Activated CD4-positive, alpha-beta T cell treated with anti-CD3 and anti-CD28 coated beads, Interleukin-2, amount 50 U/mL, for 24 hours (primary cell): Measurements from ENCODE around the gene DCAF4L1.

Source experiments
- DNase-seq, 2 donors: peaks; one replicate each; pipeline ENCODE4 v3.0.0-alpha.2; 2020; ENCODE audit warnings: low read depth in 1 of 2, low spot score in 1 of 2

Gene DCAF4L1

DNA sequence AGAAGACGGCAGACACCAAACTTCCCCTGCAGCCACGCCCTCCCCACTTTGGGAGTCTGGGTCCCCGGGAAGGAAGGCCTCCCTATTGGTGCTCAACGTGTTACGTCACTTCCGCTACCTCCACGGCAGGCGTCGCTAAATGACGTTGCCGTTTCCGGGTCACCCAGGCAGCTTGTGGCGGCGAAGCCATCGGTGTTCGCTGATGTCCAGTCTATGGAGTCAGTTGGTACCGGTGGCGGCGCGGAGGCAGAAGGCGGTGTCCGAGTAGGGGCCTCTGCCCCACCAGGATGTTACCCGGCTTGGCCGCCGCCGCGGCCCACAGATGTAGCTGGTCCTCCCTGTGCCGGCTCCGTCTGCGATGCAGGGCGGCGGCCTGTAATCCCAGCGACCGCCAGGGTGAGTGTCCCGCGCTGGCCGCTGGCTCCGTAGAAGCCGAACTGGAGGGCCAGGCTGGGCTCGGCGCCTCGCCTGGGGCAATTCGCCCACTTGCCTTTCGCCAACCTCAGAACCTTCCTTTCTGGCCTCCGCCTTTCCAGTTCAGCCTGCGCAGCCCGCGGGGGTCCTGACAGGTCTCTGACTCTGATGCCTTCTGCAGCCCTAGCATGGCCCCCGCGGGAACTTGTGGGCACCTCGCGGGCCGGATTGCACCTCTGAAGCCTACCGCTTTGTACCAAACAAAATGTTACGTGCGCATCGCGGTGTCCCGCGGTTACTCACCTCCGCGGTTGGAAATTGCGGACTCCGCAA lies 9.0 kb downstream of the DCAF4L1 start, which contains the start of gene SLC30A9:
Gene SLC30A9, plus strand, starts transcription at position 166 of the 747 bp plus-strand sequence. Its CDS starts 122 bp downstream, at position 288.
- peak; percentile 81 to 93 for DNase-seq

GRCh38 chr4:41991916-41992767 lies 10.6 kb downstream of the DCAF4L1 start:
- no peak for DNase-seq

GRCh38 chr4:41992967-41993857 lies 11.7 kb downstream of the DCAF4L1 start:
- DNase-seq: no peak

DNA sequence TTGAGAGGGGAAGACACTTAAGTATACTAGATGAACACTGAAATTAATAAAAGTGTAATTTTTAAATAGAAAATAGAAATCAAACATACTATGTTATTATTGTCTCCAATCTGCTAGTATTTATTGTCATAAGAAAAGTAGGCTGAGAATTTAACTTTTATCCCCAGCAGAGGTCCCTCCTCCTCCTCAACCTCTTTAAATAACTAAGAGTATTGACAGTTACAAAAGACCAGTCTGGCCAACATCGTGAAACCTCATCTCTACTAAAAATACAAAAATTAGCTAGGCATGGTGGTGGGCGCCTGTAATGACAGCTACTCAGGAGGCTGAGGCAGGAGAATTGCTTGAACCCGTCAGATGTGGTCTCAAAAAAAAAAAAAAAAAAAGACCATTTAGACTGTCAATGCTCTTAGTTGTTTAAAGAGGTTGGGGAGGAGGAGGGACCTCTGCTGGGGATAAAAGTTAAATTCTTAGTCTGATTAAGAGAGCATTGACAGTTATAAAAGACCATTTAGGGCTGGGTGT lies 13.0 kb downstream of the DCAF4L1 start:
- DNase-seq: no peak

- no peak for DNase-seq
Observed at GRCh38 chr4:41998019-41998418, 16.5 kb downstream of the DCAF4L1 start.

DNA sequence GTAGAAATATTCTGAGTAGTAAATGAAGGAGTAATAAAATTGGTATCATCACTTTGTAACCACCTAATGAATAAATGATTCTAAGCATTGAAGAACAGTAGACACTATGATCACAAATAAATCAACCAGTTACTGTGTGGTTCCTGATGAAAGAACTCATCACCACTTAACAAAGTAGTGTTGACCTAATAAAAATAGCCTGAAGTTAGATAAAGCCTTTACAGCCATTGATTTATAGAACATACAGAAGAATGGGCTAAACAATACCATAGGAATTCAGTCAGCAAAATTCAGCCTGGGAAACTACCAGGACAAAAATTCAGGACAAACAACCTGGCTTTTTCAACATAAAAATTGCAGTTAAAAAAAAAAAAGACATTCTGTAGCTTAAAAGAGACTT lies 17.8 kb downstream of the DCAF4L1 start:
- no peak for DNase-seq

DNA sequence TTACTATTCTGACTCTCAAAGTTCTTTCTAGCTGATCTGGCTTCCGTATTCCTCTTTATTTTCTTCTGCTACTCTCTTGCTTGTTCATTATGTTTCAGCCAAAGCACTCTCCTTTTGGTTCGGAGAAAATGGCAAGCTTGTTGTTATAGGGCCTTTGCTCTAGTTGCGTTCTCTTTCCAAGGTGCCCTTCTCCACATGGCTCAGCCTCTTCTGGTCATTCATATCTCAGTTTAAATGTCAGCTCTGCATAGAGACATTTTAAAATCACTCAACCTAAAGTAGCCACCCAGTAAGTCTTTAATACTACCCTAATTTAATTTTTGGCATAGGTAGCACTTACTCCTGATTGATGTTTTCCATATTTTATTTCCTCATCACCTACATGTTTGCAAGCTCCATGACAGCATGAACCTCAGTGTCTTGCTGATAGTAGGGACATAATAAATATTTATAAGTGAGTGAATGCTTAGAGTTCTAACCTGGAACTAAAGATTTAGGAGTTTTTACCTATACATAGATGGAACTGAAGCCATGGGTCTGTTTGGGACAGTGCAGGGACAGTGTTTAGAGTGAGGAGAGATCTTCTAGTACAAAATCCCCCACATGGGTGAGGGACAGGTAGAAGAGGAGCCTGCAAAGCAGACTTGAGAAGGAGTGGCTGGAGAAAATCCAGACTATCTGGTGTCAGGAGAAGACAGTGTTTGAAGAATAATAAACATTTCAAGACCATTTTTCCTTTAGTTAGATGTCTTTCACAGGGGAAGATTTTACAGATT lies 26.6 kb downstream of the DCAF4L1 start:
- no peak for DNase-seq

DNA sequence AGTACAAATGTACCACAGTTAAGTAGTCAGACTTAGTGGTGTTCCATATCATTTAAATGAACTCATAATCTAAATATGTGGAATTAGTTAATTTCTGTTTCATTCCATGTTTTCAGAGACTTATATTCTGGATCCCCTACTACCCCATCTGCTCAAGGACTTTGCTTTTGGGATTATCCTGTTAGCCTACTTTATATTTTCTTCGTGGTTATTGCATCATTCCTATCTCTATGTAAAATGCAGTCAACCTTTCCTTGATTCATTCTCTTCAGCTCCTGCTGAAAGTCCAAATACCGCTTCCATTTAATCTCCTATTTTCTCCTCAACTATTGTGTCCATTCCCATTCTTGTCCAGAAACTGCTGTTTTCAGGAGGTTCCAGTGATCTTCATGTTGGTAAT lies 33.9 kb downstream of the DCAF4L1 start:
- no peak for DNase-seq

GRCh38 chr4:42018451-42018850 lies 36.9 kb downstream of the DCAF4L1 start:
- no peak for DNase-seq
